Stimulated activated CD8-positive, alpha-beta memory T cell treated with anti-CD3 and anti-CD28 coated beads, Interleukin-4, amount 100 ng/mL, for 24 hours (primary cell): ENCODE results near the gene HSPA1A.
"Not testable (repeated sequence)": the region's sequence is repeated elsewhere in the genome, so short reads cannot be mapped to it uniquely, and the experiment has no call there.

Source experiments
- DNase-seq: peaks from one replicate; pipeline ENCODE4 v3.0.0-alpha.2; 2020; ENCODE audit warnings: low read depth

The HSPA1A gene

GRCh38 chr6:31781244-31782125 is 33.9 kb upstream of the HSPA1A start:
- no peak for DNase-seq

- DNase-seq = no peak
Measured at GRCh38 chr6:31782126-31782855, 33.1 kb upstream of the HSPA1A start.

- no peak for DNase-seq
Measured at GRCh38 chr6:31784098-31784925, 31.0 kb upstream of the HSPA1A start.

GRCh38 chr6:31785475-31785874 is 29.9 kb upstream of the HSPA1A start:
- DNase-seq = no peak

DNA sequence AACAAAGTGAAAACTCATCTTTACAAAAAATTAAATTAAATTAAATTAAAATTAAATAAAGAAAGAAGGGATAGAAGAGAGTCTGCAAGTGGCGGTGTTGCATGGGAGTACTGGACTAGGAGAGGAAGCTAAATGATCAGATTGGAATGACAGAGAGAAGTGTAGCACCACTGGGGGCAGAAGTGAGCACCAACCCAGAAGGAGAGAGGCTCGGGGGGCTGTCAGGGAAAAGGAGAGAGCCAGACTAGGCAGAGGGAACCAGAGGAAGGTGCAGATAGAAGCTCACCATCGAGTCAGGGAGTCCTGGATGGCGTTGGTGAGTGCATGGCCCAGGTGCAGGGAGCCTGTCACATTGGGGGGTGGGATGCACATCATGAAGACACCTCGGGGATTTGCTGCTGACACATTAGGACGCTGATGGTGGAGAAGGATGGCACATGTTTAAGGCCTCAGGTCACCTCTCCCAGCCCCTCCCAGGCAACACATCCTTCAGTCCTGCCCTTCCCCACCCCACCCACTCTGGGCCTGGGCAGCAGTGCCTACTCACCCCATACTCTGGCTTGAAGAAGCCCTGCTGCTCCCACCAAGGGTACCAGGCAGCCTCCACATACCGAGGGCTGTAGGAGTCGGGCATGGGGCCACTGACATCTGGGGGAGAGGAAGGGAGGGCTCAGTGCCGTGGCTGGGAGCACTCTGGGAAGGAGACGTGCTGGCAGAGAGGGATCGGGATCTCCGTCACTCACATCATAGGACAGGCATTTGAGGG is 23.8 kb upstream of the HSPA1A start:
- DNase-seq = no peak

- no peak for DNase-seq
Measured at GRCh38 chr6:31792090-31792374, 23.3 kb upstream of the HSPA1A start.

DNA sequence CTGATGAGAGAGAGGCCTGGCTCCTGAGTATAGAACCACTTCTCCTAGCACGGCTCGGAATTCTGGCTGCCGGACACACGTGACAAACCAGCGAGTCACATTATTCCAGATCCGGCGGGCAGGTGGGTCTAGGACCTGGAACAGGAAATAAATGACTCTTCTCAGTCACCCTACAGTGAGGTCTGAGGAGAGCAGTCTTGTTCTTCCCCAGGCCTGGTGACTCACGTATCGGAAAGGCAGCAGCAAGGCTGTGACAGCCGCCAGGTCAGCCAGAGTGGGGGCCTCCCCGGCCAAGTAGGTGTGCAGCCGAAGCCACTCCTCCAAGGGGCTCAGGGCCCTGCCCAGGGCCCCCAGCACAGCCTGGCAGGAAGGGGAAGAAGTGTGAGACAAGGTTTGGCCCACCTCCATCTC is 22.6 kb upstream of the HSPA1A start:
- DNase-seq = no peak

DNA sequence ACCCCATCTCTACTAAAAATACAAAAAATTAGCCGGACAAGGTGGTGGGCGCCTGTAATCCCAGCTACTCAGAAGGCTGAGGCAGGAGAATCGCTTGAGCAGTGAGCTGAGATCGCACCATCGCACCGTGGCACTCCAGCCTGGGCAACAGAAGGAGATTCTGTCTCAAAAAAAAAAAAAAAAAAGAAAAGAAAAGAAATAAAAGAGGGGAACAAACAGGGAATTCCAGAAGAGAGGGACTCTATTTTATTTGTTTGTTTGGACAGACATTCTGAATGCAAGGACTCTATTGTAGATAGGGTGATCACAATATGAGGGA is 21.5 kb upstream of the HSPA1A start:
- not testable (repeated sequence) for DNase-seq

- DNase-seq = no peak
Measured at GRCh38 chr6:31794294-31794865, 21.0 kb upstream of the HSPA1A start.

DNA sequence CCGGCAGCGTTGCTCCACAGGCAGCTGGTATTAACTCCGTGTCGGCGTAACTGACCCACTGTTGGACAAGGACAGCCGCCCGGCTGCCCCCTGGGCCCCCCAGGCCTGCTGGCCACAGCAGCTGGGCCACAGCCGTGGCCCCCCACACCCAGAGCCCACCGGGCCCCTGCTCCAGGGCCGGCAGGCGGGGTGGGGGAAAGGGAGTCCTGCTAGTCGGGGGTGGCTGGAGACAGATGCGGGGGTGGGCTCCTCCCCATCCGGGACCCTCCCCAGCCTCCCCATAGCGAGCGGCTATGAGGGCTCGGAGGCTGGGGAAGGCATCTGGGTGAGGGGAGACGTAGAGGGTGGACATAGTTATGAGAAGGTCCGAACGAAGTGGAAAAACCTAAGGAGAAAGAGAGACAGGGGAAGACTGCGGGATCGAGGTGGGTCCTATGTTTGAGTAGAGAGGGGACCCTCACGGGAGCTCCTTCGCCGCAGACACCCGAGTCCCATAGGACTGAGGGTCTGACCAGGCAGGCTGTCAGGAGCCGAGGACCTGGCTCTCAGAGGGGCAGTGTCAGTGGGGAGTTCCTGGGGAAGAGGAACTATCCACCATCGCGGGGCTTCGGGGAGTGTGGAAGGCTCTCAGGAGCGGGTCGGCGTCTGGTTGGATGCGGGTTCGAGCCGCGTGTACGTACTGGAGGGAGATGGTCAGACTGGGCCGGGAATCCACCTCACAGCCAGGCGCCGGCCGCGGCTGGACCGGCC is 20.3 kb upstream of the HSPA1A start:
- DNase-seq = no peak

DNA sequence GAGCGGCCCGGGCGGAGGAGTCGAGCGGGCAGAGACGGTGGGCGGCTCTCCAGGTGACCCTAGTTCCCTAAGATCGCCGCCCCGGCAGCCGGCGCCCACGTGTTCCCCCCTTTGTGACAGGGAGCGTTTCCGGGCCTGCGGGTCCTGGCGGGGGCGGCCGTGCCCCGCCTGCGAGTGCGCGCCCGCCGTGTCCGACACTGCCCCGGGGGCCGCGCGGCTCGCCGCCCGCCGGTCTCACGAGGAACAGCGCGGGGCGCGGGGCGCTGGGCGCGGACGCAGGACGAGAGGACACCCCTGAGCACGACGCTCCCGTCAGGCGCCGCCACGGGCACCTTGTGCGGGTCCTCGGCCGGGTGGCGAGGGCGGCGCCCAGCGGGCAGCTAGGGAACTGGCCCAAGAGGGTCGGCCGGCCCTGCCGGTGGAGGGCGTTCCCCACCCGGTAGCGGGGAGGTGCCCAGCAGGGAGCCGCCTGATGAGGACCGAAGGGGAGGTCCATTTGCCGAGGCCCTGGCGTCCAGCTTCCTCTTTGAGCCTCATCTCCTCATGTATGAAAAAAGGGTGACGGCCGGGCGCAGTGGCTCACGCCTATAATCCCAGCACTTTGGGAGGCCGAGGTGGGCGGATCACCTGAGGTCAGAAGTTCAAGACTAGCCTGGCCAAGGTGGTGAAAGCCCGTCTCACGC is 19.6 kb upstream of the HSPA1A start, which contains the start of gene VARS1:
Gene VARS1 (minus strand): TSS at position 137 of the 683 bp plus-strand sequence. CDS start 535 bp downstream, outside the sequence.
- DNase-seq = peak; percentile 75

- no peak for DNase-seq
Measured at GRCh38 chr6:31796993-31797385, 18.4 kb upstream of the HSPA1A start.

GRCh38 chr6:31797588-31797987 is 17.8 kb upstream of the HSPA1A start:
- DNase-seq = no peak

GRCh38 chr6:31799781-31800180 is 15.6 kb upstream of the HSPA1A start:
- no peak for DNase-seq

- not testable (repeated sequence) for DNase-seq
Measured at GRCh38 chr6:31801031-31801927, 14.1 kb upstream of the HSPA1A start.

DNA sequence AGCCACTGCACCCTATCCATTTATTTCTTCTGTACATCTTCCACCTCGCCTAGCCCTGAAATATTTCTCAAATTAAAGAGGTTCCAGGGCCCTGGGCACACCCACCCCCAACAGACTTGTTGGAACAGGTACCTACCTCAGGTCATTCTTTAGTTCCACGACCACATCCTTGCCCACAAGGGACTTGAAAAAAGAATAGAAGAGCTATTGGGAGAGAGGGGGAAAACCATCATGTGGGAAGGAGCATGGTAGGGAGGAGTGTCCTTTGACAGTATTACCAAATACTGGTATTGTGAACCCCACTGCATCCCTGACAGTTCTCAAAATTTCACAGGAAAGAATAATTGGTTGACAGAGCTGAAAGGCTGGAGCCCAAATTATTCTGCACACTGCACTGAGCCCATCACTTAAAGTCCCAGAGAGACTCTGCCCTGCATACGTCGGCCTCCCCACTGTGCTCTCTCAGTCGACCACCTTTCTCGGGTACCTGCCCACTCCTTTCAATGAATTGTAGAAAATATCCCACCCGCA is 9.3 kb upstream of the HSPA1A start:
- no peak for DNase-seq

- DNase-seq = peak; percentile 95
Measured at GRCh38 chr6:31806470-31807272, 8.7 kb upstream of the HSPA1A start, which contains the start of gene LSM2. Gene LSM2 (minus strand): TSS chr6:31806966. CDS start chr6:31806757, 209 bp downstream.

DNA sequence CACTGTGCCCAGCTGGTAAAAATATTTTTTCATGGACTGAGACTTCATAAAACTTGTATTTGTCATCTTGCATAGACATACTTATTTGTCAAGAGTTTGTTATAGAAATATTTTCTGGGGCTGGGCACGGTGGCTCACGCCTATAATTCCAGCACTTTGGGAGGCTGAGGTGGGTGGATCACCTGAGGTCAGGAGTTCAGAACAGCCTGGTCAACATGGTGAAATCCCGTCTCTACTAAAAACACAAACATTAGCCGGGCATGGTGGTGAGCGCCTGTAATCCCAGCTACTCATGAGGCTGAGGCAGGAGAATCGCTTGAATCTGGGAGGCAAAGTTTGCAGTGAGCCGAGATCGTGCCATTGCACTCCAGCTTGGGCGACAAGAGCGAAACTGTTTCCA is 6.7 kb upstream of the HSPA1A start:
- not testable (repeated sequence) for DNase-seq
